HFFc6 (cell line): ENCODE measurements around the gene BIRC5. TPM values are rescaled to one million over a fixed set of nuclear protein-coding genes. Genes with fewer than 3 reads are reported as not detected.
A peak's percentile ranks its signal among the peaks of the same experiment; 100 is the strongest.

Source experiments
- DNase-seq: peaks from one replicate; pipeline ENCODE4 v3.0.0-alpha.2; 2018
- H3K27ac Mint-ChIP-seq: 2 replicates; pipeline ENCODE4 v1.8.0; 2020; ENCODE audit warnings: mild to moderate bottlenecking, mixed read lengths
- H3K27me3 Mint-ChIP-seq: 2 replicates; pipeline ENCODE4 v1.8.0; 2021; ENCODE audit warnings: mild to moderate bottlenecking, moderate library complexity, mixed read lengths; ENCODE audit not compliant: insufficient read depth
- H3K36me3 Mint-ChIP-seq: 2 replicates; pipeline ENCODE4 v1.8.0; 2021; ENCODE audit warnings: low read depth, mixed read lengths
- H3K4me1 Mint-ChIP-seq: 2 replicates; pipeline ENCODE4 v1.8.0; 2020; ENCODE audit warnings: low read depth, mixed read lengths
- H3K4me3 Mint-ChIP-seq: 2 replicates; pipeline ENCODE4 v1.8.0; 2020; ENCODE audit warnings: mild to moderate bottlenecking, moderate library complexity, mixed read lengths
- H3K9me3 Mint-ChIP-seq: 2 replicates; pipeline ENCODE4 v1.8.0; 2020; ENCODE audit warnings: mild to moderate bottlenecking, mixed read lengths
- CTCF ChIP-seq: fragments of 200-600 bp; sonication (generic); IDR thresholded peaks from 2 replicates; pipeline ENCODE4 v1.5.0; 2021; ENCODE audit warnings: antibody characterized with exemption, mild to moderate bottlenecking
- total RNA-seq, 6 experiments: library from RNA; stranded (reverse); fragmentation: NEBNext Ultra II Directional; extraction: Animal tissue kit (Norgen Biotek cat#: 25700); gene quantifications; 2 replicates in 1 of 6; 3 replicates in 5 of 6; pipeline ENCODE4 v1.2.3, GENCODE V29; 2021

BIRC5 gene
- total RNA-seq, 6 experiments from 2014 or later: 41.8 to 89.7 (median 83.3) TPM

- peaks cover 10% of the 10 kb centered on the region for H3K4me1 Mint-ChIP-seq
- DNase-seq: no peak
- H3K27ac Mint-ChIP-seq: no peak overlapping the region
- no peak for TF ChIP-seq CTCF
- H3K4me3 Mint-ChIP-seq: no peak overlapping the region
- H3K27me3 Mint-ChIP-seq: peaks cover 16% of the 10 kb centered on the region
- no peaks in the 10 kb centered on the region; the same call in 1 of the 2 replicates for H3K9me3 Mint-ChIP-seq
- peaks cover 4% of the 10 kb centered on the region; the same call in 1 of the 2 replicates for H3K36me3 Mint-ChIP-seq
Observed at GRCh38 chr17:78249074-78249817, 35.2 kb downstream of the BIRC5 start.

GRCh38 chr17:78249818-78250806 is 36.1 kb downstream of the BIRC5 start:
- no peaks in the 10 kb centered on the region; the same call in 1 of the 2 replicates for H3K9me3 Mint-ChIP-seq
- H3K27ac Mint-ChIP-seq: no peak overlapping the region
- H3K4me3 Mint-ChIP-seq: no peak overlapping the region
- DNase-seq: no peak
- peaks cover 16% of the 10 kb centered on the region for H3K27me3 Mint-ChIP-seq
- TF ChIP-seq CTCF: no peak
- peaks cover 15% of the 10 kb centered on the region for H3K4me1 Mint-ChIP-seq
- H3K36me3 Mint-ChIP-seq: peaks cover 4% of the 10 kb centered on the region; the same call in 1 of the 2 replicates

- peak; percentile 79 for DNase-seq
- H3K4me3 Mint-ChIP-seq: peak overlapping the region; percentile 26
- H3K36me3 Mint-ChIP-seq: no peaks in the 10 kb centered on the region
- peak overlapping the region; percentile 45; the same call in 1 of the 2 replicates for H3K27ac Mint-ChIP-seq
- peaks cover 15% of the 10 kb centered on the region for H3K4me1 Mint-ChIP-seq
- peak; percentile 100 for TF ChIP-seq CTCF
- H3K27me3 Mint-ChIP-seq: peaks cover 16% of the 10 kb centered on the region
- H3K9me3 Mint-ChIP-seq: no peaks in the 10 kb centered on the region
Observed at GRCh38 chr17:78250891-78251772, 37.1 kb downstream of the BIRC5 start.

- TF ChIP-seq CTCF: no peak
- H3K4me3 Mint-ChIP-seq: no peak overlapping the region
- peaks cover 16% of the 10 kb centered on the region for H3K27me3 Mint-ChIP-seq
- no peak overlapping the region for H3K27ac Mint-ChIP-seq
- DNase-seq: no peak
- H3K9me3 Mint-ChIP-seq: no peaks in the 10 kb centered on the region
- H3K36me3 Mint-ChIP-seq: no peaks in the 10 kb centered on the region
- H3K4me1 Mint-ChIP-seq: peaks cover 15% of the 10 kb centered on the region
Observed at GRCh38 chr17:78251773-78252103, 37.7 kb downstream of the BIRC5 start.

GRCh38 chr17:78252111-78252634 is 38.1 kb downstream of the BIRC5 start:
- Mint-ChIP-seq H3K9me3 (no peaks in the 10 kb centered on the region), H3K4me1 (peaks cover 15% of the 10 kb centered on the region), H3K27ac (no peak overlapping the region), H3K36me3 (no peaks in the 10 kb centered on the region), H3K27me3 (peaks cover 11% of the 10 kb centered on the region), H3K4me3 (no peak overlapping the region)
- DNase-seq: no peak
- TF ChIP-seq CTCF: no peak
